WERI-Rb-1 (cell line): ENCODE results near the gene PARD3B.

Experiments used
- DNase-seq: peaks from one replicate; pipeline ENCODE4 v3.0.0-alpha.2; 2020
- H3K27ac ChIP-seq: fragments of 250-450 bp; sonication (Bioruptor Pico); 2 replicates; pipeline ENCODE4 v1.5.1; 2020; ENCODE audit warnings: mild to moderate bottlenecking, moderate library complexity
- H3K27me3 ChIP-seq: fragments of 250-450 bp; sonication (Bioruptor Pico); 2 replicates; pipeline ENCODE4 v1.5.1; 2021; ENCODE audit warnings: mild to moderate bottlenecking, low read depth, moderate library complexity; ENCODE audit not compliant: insufficient read depth, severe bottlenecking
- H3K36me3 ChIP-seq: fragments of 250-450 bp; sonication (Bioruptor Pico); 2 replicates; pipeline ENCODE4 v1.5.1; 2020; ENCODE audit warnings: mild to moderate bottlenecking, moderate library complexity
- H3K4me3 ChIP-seq: 2 replicates; pipeline ENCODE4 v1.5.1; 2011; ENCODE audit warnings: low read depth, mild to moderate bottlenecking, control low read depth, low read length
- H3K9me3 ChIP-seq: fragments of 250-450 bp; sonication (Bioruptor Pico); 2 replicates; pipeline ENCODE4 v1.5.1; 2021; ENCODE audit warnings: mild to moderate bottlenecking, moderate library complexity; ENCODE audit not compliant: severe bottlenecking
- CTCF ChIP-seq: IDR thresholded peaks from 2 replicates; pipeline ENCODE4 v1.5.1; 2011; ENCODE audit warnings: low read depth, mild to moderate bottlenecking, control low read depth, inconsistent platforms, low read length

PARD3B gene

DNA sequence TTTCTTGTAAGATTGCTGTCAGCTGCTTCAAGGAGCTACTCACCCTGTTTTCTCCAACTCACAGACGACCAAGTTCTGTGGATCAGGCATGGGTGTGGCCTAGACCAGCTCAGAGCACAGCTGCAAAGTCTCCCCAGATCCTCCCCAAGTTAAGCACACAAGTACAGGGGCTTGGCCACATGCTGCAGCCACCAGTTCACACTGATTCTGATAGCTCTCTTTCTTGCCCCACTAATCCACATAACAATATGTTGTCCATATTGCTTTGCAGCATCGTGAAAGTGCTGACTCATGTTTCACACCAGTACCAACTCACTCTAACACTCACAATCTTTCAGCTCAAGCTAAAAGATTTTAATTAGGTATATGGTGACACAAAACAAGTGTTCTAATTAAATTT lies 437.0 kb downstream of the PARD3B start:
- Histone ChIP-seq H3K27me3 (no peaks in the 10 kb centered on the region), H3K36me3 (no peaks in the 10 kb centered on the region), H3K9me3 (no peaks in the 10 kb centered on the region), H3K27ac (no peak overlapping the region), H3K4me3 (no peak overlapping the region)
- no peak for TF ChIP-seq CTCF
- DNase-seq = peak; percentile 43

DNA sequence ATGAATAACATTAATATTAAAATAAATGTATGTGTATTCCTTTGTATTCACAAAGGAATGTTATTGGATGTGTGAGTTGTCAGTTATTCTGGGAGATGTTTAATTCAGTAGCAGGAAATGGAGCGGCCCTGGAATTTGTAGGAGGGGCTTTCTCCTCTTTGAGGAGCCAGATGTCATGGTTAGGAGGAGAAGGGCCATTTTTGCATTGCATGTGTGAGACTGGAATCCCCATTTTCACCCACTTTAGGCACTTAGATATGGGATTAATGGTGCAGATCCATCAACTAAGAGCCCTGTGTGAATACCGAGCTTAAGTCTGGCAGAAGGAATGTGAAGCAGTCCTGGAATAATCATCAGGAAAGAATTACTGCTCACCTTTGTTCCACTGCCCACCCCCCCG lies 439.2 kb downstream of the PARD3B start:
- H3K9me3 ChIP-seq = no peaks in the 10 kb centered on the region
- no peak overlapping the region for H3K27ac ChIP-seq
- H3K27me3 ChIP-seq = no peaks in the 10 kb centered on the region
- TF ChIP-seq CTCF = no peak
- H3K4me3 ChIP-seq = no peak overlapping the region
- DNase-seq = peak; percentile 15
- no peaks in the 10 kb centered on the region for H3K36me3 ChIP-seq

DNA sequence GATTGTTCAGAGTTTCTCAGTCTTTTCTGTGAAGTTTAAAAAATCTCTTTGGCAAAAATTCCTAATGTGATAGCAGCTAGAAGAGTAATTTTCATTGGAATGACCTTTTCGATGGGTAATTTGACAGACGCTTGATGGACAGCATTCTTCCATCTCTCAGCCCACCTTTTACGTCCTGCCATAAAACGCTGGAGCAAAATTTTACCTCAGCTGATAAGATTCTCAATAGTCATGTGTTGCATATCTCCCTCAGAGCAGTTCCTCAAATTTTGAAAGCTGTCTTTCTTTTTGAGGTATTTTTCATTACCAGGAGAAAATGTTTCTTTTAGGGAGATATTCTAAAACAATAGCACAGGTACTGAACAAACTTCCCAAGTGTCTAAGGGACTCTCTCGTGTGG lies 441.4 kb downstream of the PARD3B start:
- no peak for DNase-seq
- Histone ChIP-seq H3K36me3 (no peaks in the 10 kb centered on the region), H3K27me3 (no peaks in the 10 kb centered on the region), H3K9me3 (no peaks in the 10 kb centered on the region), H3K27ac (peak overlapping the region; percentile 32; the same call in 1 of the 2 replicates), H3K4me3 (no peak overlapping the region)
- no peak for TF ChIP-seq CTCF

- H3K27me3 ChIP-seq = no peaks in the 10 kb centered on the region
- H3K27ac ChIP-seq = no peak overlapping the region
- no peak for DNase-seq
Measured at GRCh38 chr2:204988836-204989235, 443.6 kb downstream of the PARD3B start.

GRCh38 chr2:204989877-204990276 lies 444.6 kb downstream of the PARD3B start:
- H3K27ac ChIP-seq = no peak overlapping the region
- no peak overlapping the region for H3K4me3 ChIP-seq
- no peak for DNase-seq
- H3K27me3 ChIP-seq = no peaks in the 10 kb centered on the region
- H3K9me3 ChIP-seq = no peaks in the 10 kb centered on the region
- no peak for TF ChIP-seq CTCF
- H3K36me3 ChIP-seq = no peaks in the 10 kb centered on the region

More at GRCh38 chr2:204988836-204989235, 443.6 kb downstream of the PARD3B start:
- no peaks in the 10 kb centered on the region for H3K36me3 ChIP-seq
- H3K4me3 ChIP-seq = no peak overlapping the region
- no peaks in the 10 kb centered on the region for H3K9me3 ChIP-seq
- TF ChIP-seq CTCF = no peak

GRCh38 chr2:205001300-205001966 lies 456.2 kb downstream of the PARD3B start:
- Histone ChIP-seq H3K4me3 (no peak overlapping the region), H3K9me3 (no peaks in the 10 kb centered on the region), H3K27me3 (no peaks in the 10 kb centered on the region), H3K36me3 (no peaks in the 10 kb centered on the region), H3K27ac (no peak overlapping the region)
- no peak for DNase-seq
- no peak for TF ChIP-seq CTCF
